Dermis microvascular lymphatic vessel endothelial cell (primary cell): ENCODE measurements around the gene RSPH1. TPM values are rescaled to one million over a fixed set of nuclear protein-coding genes. Genes with fewer than 3 reads are reported as not detected.

Experiments used
- DNase-seq, 2 donors: peaks; one replicate each; pipeline versions ENCODE4 v3.0.0 to v3.0.0-alpha.2; 2010; ENCODE audit warnings: low read depth in 2 of 2
- total RNA-seq: library from RNA; depleted of rRNA; stranded (reverse); fragments of >200 nt; gene quantifications from 2 replicates; pipeline ENCODE4 v1.2.1, GENCODE V29; 2014

RSPH1 gene
- total RNA-seq, 1 donor from 2014 or later: not detected

- DNase-seq: peak; percentile 37 to 45
Measured at GRCh38 chr21:42532466-42533181, 36.6 kb upstream of the RSPH1 start.

GRCh38 chr21:42531771-42532170 lies 35.7 kb upstream of the RSPH1 start:
- no peak for DNase-seq

DNA sequence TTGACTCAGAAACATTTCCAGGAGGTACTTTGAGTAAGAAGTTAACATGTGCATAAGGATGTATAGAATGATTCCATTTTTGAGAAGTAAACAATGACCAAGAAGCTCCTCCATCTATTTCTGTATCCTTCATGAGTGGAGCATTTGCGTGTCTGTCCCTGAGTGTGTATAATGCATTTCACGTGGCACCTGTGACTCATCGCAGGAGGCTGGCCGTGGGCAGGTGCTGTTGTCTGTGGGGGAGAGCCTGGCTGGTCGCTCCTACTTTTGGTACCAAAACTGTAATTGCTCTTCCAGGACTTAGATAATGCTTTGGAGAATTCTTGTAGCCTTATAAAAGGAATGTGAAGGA lies 34.1 kb upstream of the RSPH1 start:
- DNase-seq: no peak

DNA sequence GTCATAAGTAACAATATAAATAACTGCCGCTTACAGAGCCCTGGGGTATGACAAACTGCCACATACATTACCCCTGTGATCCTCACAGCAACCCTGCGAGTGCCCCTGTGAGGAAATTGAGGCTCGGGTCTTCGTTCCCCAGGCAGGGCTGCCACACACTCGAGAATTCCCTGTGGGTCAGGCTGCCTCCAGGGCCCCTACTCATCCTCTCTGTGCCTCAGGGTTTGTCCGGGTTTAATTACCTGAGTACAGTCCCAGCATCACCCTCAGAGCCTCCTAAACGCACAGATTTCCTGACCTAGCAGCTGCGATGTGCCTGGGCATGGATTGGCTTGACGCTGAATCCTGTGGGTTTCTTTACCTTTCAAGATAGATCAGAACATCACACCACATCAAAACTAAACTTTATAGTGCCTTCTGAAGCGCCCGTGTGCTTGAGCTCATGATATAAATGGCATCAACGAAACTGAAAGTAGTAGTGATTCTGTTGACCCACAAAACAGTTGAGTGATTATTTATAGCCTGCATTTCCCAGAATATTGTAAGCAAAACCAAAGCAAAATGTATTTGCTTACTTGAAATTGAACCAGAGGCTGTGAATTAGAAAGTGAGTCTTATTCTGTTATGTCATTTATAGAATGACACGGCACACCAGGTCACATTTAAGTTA lies 31.6 kb upstream of the RSPH1 start:
- no peak for DNase-seq

DNA sequence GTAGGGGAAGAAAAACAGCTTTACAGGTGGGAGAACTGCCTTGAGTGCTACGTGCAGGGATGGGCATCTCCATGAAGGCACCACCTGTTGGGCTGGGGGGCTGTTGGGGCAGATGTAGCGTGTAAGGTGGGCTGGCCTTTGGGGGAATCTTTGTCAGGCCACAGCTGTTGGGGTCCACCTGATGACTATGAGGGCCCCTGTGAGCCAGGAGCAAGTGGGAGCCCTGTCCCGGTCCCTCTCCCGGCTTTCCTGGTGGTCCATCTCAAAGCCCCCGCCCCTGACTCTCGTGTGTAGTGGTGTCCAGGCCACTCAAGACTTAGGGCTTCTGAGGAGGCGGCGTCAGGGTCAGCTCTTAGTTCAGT lies 31.1 kb upstream of the RSPH1 start:
- DNase-seq: no peak

- peak; percentile 42 to 63 for DNase-seq
Measured at GRCh38 chr21:42526379-42526727, 30.3 kb upstream of the RSPH1 start.

DNA sequence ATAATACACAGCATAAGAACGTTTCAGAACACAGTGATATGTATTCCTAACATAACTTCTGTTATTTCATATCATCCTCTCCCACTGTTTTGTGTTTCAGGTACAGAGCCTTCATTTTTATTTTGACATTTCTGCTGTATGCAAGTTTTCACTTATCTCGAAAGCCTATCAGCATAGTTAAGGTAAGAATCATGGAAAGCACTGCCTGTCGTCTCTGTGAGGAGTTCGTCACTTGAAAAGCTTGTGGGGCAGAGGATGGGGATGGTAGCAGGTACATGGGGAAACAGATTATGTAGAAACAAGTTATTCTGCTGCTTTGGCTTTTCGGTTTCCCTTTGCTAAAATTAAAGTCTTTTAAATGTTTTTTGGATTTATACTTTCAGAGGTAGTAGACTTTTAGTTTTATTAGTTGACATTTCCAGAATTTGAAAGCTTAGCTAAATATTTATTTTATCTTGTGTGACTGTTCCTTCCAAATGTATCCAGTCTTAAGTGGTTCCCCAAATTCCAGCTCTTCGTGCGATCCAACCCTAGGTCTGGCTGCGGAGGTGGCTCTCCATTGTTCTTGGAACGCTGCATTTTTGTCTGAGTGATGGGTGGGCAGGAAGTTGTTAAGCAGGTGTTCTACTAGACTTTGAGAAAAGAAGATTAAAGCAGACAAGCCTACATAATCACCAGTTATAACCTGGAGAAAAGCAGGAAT lies 29.8 kb upstream of the RSPH1 start:
- DNase-seq: no peak

GRCh38 chr21:42525029-42525581 lies 29.1 kb upstream of the RSPH1 start:
- DNase-seq: no peak

DNA sequence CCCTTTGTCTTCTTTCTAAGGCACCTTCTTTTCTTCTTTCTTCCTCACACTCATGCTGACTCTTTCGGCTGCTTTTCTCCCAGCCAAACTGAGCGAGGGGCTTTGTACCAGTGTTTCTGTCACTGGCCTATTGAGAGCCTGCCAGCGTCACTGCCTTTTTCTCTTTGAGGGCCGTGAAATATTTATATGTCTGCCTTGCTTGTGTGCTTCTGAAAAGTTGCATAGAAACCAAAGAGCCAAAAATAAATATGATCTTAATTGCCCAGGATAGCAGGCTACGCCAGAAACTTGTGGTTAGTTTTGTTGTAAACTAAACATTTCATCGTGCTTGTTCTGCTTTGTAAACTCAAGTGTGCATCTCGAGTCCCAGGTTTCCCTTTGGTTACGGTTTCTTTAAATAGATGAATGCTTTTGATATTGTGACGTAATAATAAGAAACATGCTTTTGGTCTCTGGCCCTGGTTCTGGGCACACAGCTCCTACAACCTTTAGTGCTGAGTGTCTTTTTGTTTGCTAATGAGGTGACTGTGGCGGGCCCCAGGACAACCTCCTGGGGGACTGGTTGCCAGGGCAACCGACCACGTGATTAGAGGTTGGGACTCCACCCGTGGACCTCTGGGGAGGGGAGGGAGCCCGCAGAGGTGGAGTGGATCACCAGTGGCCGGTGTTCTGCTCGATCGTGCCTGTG lies 28.5 kb upstream of the RSPH1 start:
- DNase-seq: no peak

GRCh38 chr21:42523941-42524340 lies 27.9 kb upstream of the RSPH1 start:
- DNase-seq: no peak

- DNase-seq: no peak
Measured at GRCh38 chr21:42523211-42523610, 27.2 kb upstream of the RSPH1 start.

DNA sequence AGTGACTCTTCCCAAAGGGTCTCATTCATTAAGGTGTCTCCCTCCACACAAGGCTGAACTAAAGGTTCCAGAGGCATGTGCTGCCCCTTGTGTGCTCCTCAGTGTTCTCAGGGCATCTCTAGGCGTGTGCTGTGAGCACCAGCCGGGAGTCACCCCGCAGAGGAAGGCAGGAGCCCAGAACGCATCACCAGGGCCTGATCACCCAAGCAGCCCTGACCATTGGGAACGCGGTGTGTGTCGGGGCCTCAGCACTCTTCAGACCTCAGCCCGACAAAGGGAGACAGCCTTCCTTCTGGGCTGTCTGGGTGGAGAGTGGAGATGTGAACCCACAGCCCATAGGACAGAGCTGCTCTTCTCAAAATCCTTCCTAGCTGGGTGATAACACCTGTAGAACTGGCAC lies 26.7 kb upstream of the RSPH1 start:
- DNase-seq: no peak

DNA sequence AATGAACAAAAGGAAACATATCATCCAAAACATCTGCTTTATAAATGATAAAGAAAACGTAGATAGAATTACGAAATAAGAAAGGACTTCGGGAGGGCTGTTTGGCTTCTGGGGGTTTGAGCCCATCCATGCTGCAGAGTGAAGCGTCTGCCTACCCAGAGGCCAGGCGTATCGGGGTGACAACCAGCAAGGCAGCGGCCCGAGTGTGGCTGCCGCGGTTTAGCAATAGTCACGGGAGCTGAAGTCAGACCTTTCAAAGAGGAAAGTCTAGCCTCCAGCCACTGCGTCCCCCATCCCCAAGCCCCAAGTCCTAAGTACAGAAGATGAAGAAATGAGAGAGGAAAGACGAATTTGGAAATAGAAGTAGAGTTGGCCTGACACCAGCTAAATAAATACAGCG lies 26.2 kb upstream of the RSPH1 start:
- no peak for DNase-seq

DNA sequence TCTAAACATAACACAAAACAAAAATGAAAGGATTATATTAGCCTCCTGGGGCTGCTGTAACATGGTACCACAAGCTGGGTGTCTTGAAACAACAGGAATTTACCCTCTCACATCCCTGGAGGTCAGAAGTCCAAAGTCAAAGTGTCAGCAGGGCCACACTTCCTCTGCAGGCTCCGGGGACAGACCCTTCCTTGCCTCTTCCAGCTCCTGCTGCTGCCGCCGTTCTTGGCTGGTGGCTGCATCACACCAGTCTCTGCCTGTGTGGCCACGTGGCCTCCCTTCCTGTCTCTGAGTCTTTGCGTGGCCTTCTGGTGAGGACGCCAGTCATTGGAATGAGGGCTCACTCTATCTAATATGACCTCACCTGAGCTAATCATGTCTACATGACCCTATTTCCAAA lies 25.8 kb upstream of the RSPH1 start:
- no peak for DNase-seq

GRCh38 chr21:42521384-42521783 lies 25.4 kb upstream of the RSPH1 start:
- DNase-seq: no peak

- DNase-seq: no peak
Measured at GRCh38 chr21:42520628-42521253, 24.7 kb upstream of the RSPH1 start.

DNA sequence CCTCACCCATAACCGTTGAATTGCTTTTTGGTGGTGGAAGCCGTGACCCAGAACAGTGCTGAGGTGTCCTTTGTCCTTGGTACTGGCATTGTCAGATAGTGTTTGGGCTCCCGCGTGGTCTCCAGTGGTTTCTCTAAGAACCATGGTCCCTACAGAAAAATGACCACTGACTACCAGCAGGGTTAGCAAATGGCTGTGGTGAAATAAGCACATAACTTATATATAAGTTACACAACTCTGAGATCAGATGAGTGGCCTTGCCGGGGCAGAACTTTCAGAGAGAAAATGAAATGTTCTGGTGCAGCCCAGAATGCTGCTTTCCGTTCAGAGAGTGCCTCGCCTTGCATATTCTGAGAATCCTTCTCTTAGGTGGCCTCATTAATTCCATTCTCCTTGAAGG lies 22.6 kb upstream of the RSPH1 start:
- DNase-seq: no peak

GRCh38 chr21:42518215-42518614 lies 22.2 kb upstream of the RSPH1 start:
- peak in 1 of 2 donors; percentile 40 for DNase-seq

- DNase-seq: no peak
Measured at GRCh38 chr21:42515708-42516502, 19.9 kb upstream of the RSPH1 start.

DNA sequence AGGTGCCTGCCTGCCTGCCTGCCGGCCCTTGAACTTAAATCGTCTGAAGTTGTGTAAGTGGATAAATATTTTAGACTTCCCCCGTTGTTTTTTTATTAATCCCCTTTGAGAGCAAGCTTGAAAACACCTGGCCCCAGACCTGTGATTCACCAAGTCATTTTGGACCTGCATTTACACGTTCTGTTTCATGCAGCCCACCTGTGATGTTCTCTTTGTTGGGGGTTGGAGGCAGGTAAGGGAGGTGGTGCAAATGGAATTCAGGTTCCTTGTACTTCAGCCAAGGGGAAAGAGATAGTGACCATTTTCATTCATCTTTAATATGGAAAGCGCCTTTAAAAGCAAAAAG lies 18.8 kb upstream of the RSPH1 start:
- DNase-seq: no peak
